Stimulated activated CD8-positive, alpha-beta memory T cell treated with anti-CD3 and anti-CD28 coated beads, Interleukin-2, amount 100 ng/mL, for 1 hour (primary cell): ENCODE results near the gene ARHGAP18.

Source experiments
- DNase-seq, 2 donors: peaks; one replicate each; pipeline ENCODE4 v3.0.0-alpha.2; 2020; ENCODE audit warnings: low read depth in 2 of 2

The ARHGAP18 gene

DNA sequence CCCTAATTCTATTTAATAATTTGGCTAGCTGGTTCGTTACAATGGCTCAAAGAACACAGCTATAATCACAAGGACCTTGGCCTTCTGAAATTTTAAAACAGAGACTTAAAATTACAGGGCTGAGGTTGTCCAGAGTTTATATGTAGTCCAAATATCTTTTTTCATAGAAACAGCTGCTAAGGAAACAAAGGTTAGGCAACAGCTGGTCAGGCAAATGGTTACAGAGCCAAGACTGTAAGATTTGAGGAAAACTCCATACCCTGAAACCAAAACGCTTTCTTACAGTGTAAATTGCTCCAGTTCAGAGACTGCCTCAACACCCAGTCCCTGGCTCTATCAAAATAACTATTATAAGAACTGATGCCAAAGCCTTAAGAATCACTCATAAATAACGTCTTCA, 9.7 kb upstream of the ARHGAP18 start:
- no peak for DNase-seq

- no peak for DNase-seq
These were observed 7.3 kb upstream of the ARHGAP18 start for GRCh38 chr6:129717277-129717676.

GRCh38 chr6:129713806-129714333, 3.9 kb upstream of the ARHGAP18 start:
- DNase-seq = no peak

DNA sequence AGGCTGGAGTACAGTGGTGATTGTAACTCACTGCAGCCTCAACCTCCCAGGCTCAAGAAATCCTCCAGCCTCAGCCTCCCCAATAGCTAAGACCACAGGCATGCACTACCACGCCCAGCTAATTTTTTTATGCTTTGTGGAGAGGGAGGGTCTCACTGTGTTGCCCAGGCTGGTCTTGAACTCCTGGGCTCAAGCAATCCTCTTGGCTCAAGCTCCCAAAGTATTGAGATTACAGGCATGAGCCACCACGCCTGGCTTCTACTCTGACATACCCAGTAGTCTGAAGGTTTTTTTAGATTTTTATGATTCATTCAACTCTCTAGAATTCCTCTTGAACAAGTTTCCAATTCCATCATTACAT, 1.3 kb upstream of the ARHGAP18 start:
- DNase-seq = no peak

DNA sequence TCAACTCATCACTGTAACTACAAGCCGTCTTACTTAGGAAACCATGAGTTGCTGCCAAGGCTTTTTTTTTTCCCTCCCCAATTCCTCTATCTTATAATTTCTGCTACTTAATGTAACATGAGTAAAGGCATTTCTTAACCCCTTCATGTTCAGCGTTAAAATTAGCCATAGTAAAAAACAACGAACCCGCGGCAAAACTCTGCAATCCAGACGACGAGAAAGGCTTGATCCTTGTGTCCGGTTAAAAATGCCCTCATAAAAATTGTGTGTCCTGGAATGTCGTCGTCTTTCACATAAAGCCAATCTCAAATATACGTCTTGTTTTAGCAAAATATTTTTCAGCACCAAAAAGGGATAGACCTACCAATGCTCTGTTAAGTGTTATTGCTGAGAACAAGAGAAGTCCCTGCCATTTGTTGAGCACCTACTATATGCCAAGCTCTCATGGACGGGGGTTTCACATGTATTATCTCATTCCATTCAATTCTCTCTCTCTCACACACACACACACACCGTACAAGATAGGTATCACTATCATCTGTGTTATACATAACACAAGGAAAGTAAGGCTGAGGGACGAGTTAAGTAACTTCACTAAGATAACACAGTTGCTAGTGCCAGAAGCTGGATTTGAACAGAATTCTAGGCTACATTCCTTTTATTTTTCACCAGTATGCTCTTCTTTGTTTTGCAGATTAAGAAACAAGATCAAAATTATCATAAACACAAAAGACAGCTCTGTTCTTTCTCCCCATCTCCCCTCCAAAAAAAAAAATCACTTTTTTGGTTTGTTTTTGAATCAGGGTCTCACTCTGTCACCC, 683 bp upstream of the ARHGAP18 start:
- DNase-seq = no peak

DNA sequence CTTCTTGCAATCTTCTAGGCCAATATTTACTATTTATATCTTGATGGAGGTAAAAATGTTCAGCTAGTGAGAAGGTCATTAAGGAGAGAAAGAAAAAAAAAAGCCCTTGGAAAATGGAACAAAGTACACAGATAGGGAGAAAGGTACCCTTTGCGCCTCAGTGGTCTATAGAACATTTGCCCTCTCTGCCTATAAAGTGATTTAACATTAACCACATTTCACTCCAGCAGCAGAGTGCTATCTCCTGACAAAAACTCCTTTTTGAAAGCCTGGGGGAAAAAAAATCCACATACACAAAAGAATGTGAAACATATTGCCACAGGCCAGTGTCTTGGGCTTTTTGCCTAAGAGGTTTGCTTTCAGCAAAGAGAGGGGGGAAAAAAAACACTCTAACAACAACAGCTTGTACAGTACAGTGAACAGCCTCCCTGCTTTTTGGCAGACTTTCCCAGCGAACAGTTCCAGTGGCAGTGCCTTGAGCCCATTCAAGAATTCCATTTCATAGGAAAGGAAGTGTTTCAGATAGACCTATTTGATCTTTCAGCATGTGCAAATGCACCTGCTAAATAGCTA, 695 bp downstream of the ARHGAP18 start:
- no peak for DNase-seq

DNA sequence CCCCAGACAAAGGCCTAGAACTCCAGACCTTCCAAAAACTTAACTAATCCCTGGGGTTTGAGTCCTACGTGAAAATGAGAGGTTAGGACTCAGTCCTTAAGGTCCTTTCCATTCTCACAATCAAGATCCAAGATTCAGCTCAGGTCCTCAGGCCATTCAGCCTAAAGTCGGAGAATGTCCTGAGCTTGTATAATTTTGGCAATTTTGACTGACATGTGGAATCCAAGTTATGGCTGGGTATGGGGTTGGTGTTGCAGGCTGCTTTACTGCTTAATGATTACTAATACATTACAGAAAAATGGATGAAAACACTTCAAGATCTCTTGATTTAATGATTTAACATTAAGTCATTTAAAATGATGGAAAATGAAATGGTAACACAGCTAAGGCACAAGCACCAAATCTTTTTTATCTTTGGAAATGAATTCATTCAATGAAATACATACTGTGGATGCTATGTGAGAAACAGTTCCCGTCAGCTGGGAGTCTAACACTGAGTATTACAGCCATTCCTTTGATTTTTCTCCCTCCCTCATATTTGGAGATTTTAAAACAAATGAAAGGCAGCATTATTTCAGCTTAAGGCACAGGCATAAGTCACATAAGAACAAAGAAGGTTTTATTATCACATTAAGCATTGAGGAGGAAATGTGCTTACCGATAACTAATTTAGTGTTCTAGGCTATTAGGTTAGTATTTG, 1.3 kb downstream of the ARHGAP18 start:
- DNase-seq = no peak

DNA sequence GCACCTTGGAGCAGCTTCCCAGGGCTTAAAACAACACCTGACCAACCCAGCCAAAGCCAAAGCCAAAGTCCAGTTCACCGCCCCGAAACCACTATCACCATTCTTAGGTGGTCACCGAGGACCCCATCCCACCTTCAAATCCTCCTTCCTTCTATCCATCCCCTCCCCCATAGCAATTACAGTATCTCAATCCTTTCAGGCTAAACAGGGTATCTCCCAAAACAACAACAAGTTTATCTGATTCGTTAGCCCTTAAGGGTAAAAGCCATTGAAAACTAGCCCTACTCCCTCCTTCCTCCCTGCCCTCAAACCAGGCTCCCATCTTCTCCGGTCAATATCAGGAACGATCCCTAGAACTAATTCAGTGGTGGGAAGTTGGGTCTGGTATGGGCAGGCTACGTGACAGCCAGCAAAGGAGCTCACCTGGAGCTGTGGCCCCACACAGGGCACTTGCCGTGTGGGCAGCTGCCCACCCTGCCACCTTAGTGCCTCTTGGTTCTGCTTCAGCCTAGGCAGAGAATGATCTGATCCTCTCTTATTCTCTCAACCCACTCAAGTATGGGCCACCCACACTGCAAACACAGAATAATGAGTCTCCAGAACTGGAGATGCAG, 2.0 kb downstream of the ARHGAP18 start:
- DNase-seq = no peak

DNA sequence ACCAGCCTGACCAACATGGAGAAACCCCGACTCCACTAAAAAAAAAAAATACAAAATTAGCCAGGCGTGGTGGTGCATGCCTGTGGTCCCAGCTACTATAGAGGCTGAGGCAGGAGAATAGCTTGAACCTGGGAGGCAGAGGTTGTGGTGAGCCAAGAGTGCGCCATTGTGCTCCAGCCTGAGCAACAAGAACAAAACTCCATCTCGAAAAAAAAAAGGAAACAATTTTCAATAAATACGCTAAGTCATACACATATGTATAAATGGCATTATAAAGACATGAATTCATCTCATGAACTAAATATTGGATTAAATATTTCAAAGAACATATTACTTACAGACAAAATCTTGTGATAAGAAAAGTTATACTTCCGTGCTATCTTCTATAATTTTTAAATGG, 2.9 kb downstream of the ARHGAP18 start:
- no peak for DNase-seq

DNA sequence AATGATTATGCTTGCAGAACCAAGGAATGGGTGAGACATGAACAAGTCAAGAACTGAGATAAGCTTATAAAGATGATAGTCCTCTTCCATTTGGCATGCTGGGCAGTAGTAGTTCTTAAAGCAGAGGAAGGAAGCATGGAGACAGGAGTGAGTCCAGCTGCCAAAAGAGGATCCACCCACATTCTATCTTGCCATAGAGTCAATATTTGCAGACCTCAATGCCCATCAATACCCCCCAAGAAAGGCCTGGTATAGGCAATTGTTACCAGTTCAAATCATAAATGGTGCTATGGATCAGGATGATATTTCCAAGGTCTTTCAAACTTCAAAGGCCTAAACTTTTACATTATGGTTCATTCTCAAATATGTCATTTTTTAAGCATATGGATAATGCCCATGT, 4.8 kb downstream of the ARHGAP18 start:
- DNase-seq = no peak

DNA sequence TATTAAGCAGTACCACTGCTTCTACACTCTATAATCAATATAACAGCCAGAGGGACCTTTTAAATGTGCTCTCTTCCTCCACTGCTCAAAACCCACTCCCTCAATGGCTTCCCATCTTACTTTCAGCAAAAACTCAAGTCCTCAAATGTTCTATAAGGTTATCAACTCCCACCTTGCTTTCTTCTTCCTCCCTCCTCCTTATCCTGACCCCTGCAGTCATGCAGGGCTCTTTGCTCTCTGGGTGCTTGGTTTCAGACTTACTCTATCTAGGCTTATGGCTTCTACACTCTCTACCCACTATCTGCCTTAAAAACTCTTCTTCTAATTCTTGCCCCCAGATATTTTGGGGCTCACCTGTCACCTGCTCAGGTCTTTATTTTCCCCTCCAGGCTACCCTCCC, 5.3 kb downstream of the ARHGAP18 start:
- DNase-seq = no peak

- no peak for DNase-seq
These were observed 8.1 kb downstream of the ARHGAP18 start for GRCh38 chr6:129701721-129702455.

- DNase-seq = no peak
These were observed 9.3 kb downstream of the ARHGAP18 start for GRCh38 chr6:129700666-129701065.

DNA sequence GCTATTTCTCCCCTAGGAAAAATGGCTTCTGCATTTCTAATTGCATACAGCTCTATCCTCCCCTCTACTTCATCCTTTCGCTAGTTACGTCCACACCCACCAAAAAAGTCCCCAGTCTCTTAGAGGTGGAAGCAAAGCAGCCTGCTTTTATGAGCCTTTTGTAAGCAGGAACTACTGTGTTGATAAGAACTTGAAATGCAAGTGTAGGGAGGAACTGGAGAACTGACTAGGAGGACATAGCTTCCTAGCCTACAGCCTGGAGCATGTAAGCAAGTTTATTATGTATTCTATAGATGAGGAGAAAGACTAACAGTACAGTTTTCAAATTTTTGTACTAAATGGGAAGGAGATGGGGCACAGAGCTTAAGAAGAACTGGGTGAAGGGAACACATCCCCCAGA, 10.3 kb downstream of the ARHGAP18 start:
- DNase-seq = no peak

- DNase-seq = no peak
These were observed 11.5 kb downstream of the ARHGAP18 start for GRCh38 chr6:129698430-129698829.

GRCh38 chr6:129697788-129698187, 12.2 kb downstream of the ARHGAP18 start:
- no peak for DNase-seq

DNA sequence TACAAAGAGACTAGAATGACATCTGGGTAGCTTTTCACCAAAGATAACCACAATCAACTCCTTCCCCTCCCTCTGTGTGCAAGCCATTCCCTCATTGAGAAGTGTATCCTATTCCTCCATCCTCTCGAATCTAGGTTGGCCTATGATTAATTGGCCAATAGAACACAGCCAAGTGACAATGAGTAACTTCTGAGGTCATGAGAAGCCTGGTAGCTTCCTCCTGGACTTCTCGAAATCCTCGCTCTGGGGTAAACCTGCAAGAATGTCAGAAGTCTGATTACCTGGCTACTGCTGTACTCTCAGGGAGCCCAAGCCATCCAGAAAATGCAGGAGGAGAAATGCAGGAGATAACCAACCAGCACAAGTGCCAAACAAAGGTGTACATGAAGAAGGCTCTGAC, 13.1 kb downstream of the ARHGAP18 start:
- DNase-seq = no peak

DNA sequence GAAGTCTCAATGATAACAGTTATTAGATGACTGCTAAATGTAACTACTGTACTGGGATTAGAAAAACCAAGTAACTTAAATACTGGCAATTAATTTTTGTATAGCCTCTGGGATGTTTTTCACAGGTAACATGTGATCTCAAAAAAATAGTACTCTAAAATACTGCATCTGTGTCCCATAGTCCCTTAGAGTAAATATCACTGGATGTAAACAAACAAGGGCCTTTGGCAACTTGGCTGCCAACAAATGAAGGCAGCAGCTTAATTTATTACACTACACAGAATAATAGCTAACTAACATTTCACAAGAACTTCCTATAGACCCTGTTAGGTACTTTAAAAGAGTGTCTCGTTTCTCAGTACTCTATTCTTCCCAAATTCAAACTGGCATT, 14.0 kb downstream of the ARHGAP18 start:
- DNase-seq = no peak

DNA sequence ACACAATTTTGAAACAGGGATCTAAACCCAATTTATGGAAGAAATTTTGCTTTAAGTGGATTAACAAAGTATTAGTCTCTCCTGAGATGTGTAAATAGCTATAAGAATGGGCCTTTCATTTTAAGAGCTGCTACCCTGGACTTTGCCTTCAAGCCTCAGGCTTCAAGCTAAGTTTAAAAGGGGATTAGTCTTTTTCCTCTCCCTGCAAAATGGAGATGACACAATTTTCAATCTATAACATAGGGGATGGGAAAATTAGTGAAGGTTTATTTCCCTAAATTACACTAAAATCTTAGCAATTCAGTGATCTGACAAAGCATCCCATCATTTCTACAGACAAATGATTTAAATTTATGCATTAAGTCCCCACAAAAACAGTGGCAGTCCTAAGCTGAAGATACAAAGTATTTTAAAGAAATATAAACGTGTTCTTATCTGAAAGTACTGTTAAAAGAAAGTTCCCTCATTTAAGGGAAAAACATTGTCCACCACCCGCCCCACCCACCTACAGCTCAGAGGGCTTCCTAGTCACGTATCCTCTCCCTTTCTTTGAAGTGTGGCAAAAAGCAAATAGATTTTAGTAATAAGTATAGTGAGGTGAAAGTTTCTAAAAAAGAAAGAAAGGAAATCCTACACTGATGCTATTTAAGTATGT, 14.5 kb downstream of the ARHGAP18 start:
- no peak for DNase-seq

- no peak for DNase-seq
These were observed 15.9 kb downstream of the ARHGAP18 start for GRCh38 chr6:129694036-129694435.

DNA sequence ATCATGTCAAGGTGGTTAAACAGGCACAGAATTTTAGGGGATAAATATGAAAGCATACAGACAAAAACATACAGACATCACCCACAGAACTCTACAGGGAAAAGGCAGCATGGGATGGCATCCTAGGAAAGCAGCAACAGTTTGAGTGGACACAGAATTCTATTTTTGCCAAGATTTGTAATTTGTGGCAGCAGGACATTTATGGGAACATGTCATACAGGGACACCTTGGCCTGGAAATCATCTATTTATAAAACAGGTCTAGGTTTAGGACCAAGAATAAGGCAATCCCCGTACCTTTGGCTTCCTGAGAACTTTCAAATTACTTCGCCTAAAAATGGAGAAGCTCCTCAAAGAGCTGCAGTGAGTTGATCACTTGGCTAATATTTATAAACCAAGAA, 17.5 kb downstream of the ARHGAP18 start:
- no peak for DNase-seq
